ENCODE measurements around the gene AFG3L2.

DNA sequence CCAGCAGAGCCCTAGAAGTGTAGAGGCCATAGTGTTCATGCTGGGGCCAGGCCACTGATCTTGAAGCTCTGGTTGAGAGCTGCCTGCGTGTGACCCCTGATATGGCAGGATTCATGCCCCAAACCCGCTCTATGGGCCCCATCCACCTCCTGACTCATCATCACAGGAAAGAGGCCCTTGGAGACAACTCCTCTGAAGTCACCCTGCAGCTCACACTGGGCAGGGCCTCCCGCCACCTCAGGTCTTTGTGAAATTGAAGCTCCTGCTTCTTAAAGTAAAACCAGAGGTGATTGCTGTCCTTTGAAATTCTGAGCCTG lies 81.0 kb downstream of the AFG3L2 start:
- TF ChIP-seq POLR2AphosphoS5 (IDR thresholded peaks at IDR 0.05) (no peak), POLR2A (IDR thresholded peaks at IDR 0.05) (no peak)
- TF ChIP-seq, protein P1, sequence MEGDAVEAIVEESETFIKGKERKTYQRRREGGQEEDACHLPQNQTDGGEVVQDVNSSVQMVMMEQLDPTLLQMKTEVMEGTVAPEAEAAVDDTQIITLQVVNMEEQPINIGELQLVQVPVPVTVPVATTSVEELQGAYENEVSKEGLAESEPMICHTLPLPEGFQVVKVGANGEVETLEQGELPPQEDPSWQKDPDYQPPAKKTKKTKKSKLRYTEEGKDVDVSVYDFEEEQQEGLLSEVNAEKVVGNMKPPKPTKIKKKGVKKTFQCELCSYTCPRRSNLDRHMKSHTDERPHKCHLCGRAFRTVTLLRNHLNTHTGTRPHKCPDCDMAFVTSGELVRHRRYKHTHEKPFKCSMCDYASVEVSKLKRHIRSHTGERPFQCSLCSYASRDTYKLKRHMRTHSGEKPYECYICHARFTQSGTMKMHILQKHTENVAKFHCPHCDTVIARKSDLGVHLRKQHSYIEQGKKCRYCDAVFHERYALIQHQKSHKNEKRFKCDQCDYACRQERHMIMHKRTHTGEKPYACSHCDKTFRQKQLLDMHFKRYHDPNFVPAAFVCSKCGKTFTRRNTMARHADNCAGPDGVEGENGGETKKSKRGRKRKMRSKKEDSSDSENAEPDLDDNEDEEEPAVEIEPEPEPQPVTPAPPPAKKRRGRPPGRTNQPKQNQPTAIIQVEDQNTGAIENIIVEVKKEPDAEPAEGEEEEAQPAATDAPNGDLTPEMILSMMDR (IDR thresholded peaks at IDR 0.05): no peak

All from sigmoid colon (tissue), 4 donors.